Measurements from ENCODE around the gene SLC26A4.

GRCh38 chr7:107642501-107642900 is 18.1 kb upstream of the SLC26A4 start:
- no peak for TF ChIP-seq POLR2A (IDR thresholded peaks at IDR 0.05)
- TF ChIP-seq, protein P1, sequence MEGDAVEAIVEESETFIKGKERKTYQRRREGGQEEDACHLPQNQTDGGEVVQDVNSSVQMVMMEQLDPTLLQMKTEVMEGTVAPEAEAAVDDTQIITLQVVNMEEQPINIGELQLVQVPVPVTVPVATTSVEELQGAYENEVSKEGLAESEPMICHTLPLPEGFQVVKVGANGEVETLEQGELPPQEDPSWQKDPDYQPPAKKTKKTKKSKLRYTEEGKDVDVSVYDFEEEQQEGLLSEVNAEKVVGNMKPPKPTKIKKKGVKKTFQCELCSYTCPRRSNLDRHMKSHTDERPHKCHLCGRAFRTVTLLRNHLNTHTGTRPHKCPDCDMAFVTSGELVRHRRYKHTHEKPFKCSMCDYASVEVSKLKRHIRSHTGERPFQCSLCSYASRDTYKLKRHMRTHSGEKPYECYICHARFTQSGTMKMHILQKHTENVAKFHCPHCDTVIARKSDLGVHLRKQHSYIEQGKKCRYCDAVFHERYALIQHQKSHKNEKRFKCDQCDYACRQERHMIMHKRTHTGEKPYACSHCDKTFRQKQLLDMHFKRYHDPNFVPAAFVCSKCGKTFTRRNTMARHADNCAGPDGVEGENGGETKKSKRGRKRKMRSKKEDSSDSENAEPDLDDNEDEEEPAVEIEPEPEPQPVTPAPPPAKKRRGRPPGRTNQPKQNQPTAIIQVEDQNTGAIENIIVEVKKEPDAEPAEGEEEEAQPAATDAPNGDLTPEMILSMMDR (IDR thresholded peaks at IDR 0.05): no peak
